B cell (primary cell): Measurements from ENCODE around the gene TOLLIP.

Experiments
- EZH2 ChIP-seq: IDR thresholded peaks from 2 replicates; pipeline ENCODE4 v1.6.1; 2012; ENCODE audit warnings: borderline replicate concordance, low read depth, mild to moderate bottlenecking, moderate library complexity, low read length; ENCODE audit not compliant: insufficient read depth, poor library complexity, severe bottlenecking
- TF ChIP-seq, protein P1 (sequence below): fragments of 200-600 bp; IDR thresholded peaks from one replicate; pipeline ENCODE4 v1.8.0; 2022; ENCODE audit warnings: antibody characterized with exemption, mild to moderate bottlenecking

DNA sequence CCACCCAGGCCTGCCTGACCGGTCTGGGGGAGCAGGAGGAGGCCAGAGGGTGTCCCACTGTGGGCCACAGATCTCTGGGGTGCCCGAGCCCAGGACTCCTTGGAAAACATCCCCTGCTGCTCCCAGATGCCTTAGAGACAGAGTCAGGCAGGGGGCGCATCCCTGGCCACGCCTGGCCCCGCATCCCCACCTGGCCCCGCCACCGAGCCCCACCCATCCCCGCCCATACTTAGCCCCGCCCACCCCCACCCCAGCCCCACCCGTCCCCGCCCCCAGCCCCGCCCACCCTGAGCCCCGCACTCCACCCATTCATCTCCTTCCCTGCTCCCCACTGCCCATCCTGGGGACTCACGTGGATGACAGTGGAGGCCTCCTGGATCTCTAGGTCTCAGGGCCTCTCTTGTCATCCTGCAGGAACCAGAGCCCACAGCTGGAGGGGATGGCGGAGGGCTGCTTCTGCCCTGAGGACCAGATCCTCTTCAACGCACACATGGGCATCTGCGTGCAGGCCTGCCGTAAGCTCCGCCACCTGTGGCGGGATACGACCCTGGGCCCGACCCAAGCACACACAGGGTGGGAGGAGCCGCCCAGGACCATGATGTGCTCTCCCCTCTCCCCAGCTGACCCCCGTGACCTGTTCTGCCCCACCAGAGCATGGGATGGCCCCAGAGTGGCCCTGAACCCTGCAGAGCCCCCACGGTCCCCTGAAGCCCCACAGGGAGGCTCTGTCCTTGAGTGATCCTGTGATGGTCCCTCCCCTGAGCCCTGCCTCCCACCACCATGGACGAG, 53.0 kb downstream of the TOLLIP start:
- no peak for TF ChIP-seq EZH2
- TF ChIP-seq, protein P1, sequence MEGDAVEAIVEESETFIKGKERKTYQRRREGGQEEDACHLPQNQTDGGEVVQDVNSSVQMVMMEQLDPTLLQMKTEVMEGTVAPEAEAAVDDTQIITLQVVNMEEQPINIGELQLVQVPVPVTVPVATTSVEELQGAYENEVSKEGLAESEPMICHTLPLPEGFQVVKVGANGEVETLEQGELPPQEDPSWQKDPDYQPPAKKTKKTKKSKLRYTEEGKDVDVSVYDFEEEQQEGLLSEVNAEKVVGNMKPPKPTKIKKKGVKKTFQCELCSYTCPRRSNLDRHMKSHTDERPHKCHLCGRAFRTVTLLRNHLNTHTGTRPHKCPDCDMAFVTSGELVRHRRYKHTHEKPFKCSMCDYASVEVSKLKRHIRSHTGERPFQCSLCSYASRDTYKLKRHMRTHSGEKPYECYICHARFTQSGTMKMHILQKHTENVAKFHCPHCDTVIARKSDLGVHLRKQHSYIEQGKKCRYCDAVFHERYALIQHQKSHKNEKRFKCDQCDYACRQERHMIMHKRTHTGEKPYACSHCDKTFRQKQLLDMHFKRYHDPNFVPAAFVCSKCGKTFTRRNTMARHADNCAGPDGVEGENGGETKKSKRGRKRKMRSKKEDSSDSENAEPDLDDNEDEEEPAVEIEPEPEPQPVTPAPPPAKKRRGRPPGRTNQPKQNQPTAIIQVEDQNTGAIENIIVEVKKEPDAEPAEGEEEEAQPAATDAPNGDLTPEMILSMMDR, result no peak
